ENCODE measurements around the gene IFI27L1. TPM values are rescaled to one million over a fixed set of nuclear protein-coding genes. Genes with fewer than 3 reads are reported as not detected.

The IFI27L1 gene
- total RNA-seq, 5 donors from 2014 or later (not counting 1 experiment from before 2014, with no cell fraction given): 7.1 to 10.4 (median 10.0) TPM

GRCh38 chr14:94142836-94143235 is 61.7 kb downstream of the IFI27L1 start:
- ChIA-PET CTCF (interaction anchor here (0.7 to 2.9 kb wide), 7 partner anchors 10 to 1048 kb away, joined by 3 to 9 read pairs (median 6); no protein-coding TSS in a partner anchor), POLR2A (interaction anchor here in 1 of 2 donors (0.6 kb wide), 1 partner anchor 114 kb away, joined by 3 read pairs; no protein-coding TSS in a partner anchor)
- H3K27me3 Mint-ChIP-seq: peaks cover 3 to 5% of the 10 kb centered on the region in 2 donors
- no peak for ATAC-seq (replicated peaks in 1 of 4)
- no peak overlapping the region for H3K27ac Mint-ChIP-seq
- H3K4me1 ChIP-seq (ENCODE audit: control insufficient read depth in 1 of 2, extremely low read depth in 1 of 2, insufficient read depth in 2 of 2, low read length in 2 of 2): peaks cover 0 to 5% of the 10 kb centered on the region in 2 experiments
- no peaks in the 10 kb centered on the region for H3K36me3 ChIP-seq (ENCODE audit: control insufficient read depth in 2 of 2, extremely low read depth in 1 of 2, insufficient read depth in 1 of 2, low read length in 1 of 2)
- DNase-seq: no peak
- H3K9me3 ChIP-seq: no peaks in the 10 kb centered on the region
- H3K27me3 ChIP-seq (replicated peaks in 1 of 2; ENCODE audit: control insufficient read depth in 2 of 2, extremely low read depth in 1 of 2, insufficient read depth in 2 of 2, low read length in 1 of 2): peaks cover 0 to 13% of the 10 kb centered on the region in 2 experiments
- no peak overlapping the region for H3K4me3 ChIP-seq (ENCODE audit: control insufficient read depth in 1 of 2, extremely low read depth in 1 of 2, low read length in 1 of 2)
- H3K4me3 Mint-ChIP-seq: no peak overlapping the region
- H3K27ac ChIP-seq (ENCODE audit: low read length): no peak overlapping the region
- no peaks in the 10 kb centered on the region for H3K36me3 Mint-ChIP-seq
- no CpG with 5 or more reads among the region's 1 CpG for WGBS (ENCODE audit: insufficient coverage)
- H3K4me1 Mint-ChIP-seq: peaks cover 8 to 21% (median 19%) of the 10 kb centered on the region in 3 donors
- H3K9me3 Mint-ChIP-seq: no peaks in the 10 kb centered on the region

- no peak for DNase-seq
Observed at GRCh38 chr14:94143239-94143638, 62.1 kb downstream of the IFI27L1 start.

GRCh38 chr14:94143711-94144110 is 62.6 kb downstream of the IFI27L1 start:
- Histone ChIP-seq H3K36me3 (ENCODE audit: control insufficient read depth in 2 of 2, extremely low read depth in 1 of 2, insufficient read depth in 1 of 2, low read length in 1 of 2) (no peaks in the 10 kb centered on the region), H3K4me3 (ENCODE audit: control insufficient read depth in 1 of 2, extremely low read depth in 1 of 2, low read length in 1 of 2) (no peak overlapping the region), H3K4me1 (ENCODE audit: control insufficient read depth in 1 of 2, extremely low read depth in 1 of 2, insufficient read depth in 2 of 2, low read length in 2 of 2) (peaks cover 0 to 5% of the 10 kb centered on the region in 2 experiments), H3K27me3 (replicated peaks in 1 of 2; ENCODE audit: control insufficient read depth in 2 of 2, extremely low read depth in 1 of 2, insufficient read depth in 2 of 2, low read length in 1 of 2) (peaks cover 0 to 8% of the 10 kb centered on the region in 2 experiments), H3K27ac (ENCODE audit: low read length) (no peak overlapping the region), H3K9me3 (no peaks in the 10 kb centered on the region)
- H3K4me1 Mint-ChIP-seq: peaks cover 8 to 21% (median 19%) of the 10 kb centered on the region in 3 donors
- POLR2A ChIA-PET: no interaction called here
- CTCF ChIA-PET: no interaction called here
- H3K27ac Mint-ChIP-seq: no peak overlapping the region
- no peaks in the 10 kb centered on the region for H3K36me3 Mint-ChIP-seq
- ATAC-seq (replicated peaks in 1 of 4) (no peak), DNase-seq (no peak)
- WGBS (ENCODE audit: insufficient coverage): 100% methylated on average over 1 of the region's 4 CpGs
- H3K4me3 Mint-ChIP-seq: no peak overlapping the region
- peaks cover 3 to 5% of the 10 kb centered on the region in 2 donors for H3K27me3 Mint-ChIP-seq
- H3K9me3 Mint-ChIP-seq: no peaks in the 10 kb centered on the region

More at GRCh38 chr14:94143239-94143638, 62.1 kb downstream of the IFI27L1 start:
- CTCF ChIA-PET: interaction anchor here (0.7 to 2.9 kb wide), 5 partner anchors 11 to 1047 kb away, joined by 3 to 9 read pairs (median 6); no protein-coding TSS in a partner anchor
- Mint-ChIP-seq H3K36me3 (no peaks in the 10 kb centered on the region), H3K9me3 (no peaks in the 10 kb centered on the region), H3K4me1 (peaks cover 8 to 21% (median 19%) of the 10 kb centered on the region in 3 donors), H3K4me3 (no peak overlapping the region), H3K27ac (no peak overlapping the region), H3K27me3 (peaks cover 3 to 5% of the 10 kb centered on the region in 2 donors)
- H3K4me1 ChIP-seq (ENCODE audit: control insufficient read depth in 1 of 2, extremely low read depth in 1 of 2, insufficient read depth in 2 of 2, low read length in 2 of 2): peaks cover 0 to 5% of the 10 kb centered on the region in 2 experiments
- H3K27ac ChIP-seq (ENCODE audit: low read length): no peak overlapping the region
- no peaks in the 10 kb centered on the region for H3K36me3 ChIP-seq (ENCODE audit: control insufficient read depth in 2 of 2, extremely low read depth in 1 of 2, insufficient read depth in 1 of 2, low read length in 1 of 2)
- peak in 1 of 4 experiments; percentile 46 for ATAC-seq (replicated peaks in 1 of 4)
- POLR2A ChIA-PET: no interaction called here
- no peaks in the 10 kb centered on the region for H3K9me3 ChIP-seq
- no peak overlapping the region for H3K4me3 ChIP-seq (ENCODE audit: control insufficient read depth in 1 of 2, extremely low read depth in 1 of 2, low read length in 1 of 2)
- WGBS (ENCODE audit: insufficient coverage): 80% methylated on average over 1 of the region's 3 CpGs
- H3K27me3 ChIP-seq (replicated peaks in 1 of 2; ENCODE audit: control insufficient read depth in 2 of 2, extremely low read depth in 1 of 2, insufficient read depth in 2 of 2, low read length in 1 of 2): peaks cover 0 to 11% of the 10 kb centered on the region in 2 experiments

GRCh38 chr14:94144765-94145164 is 63.7 kb downstream of the IFI27L1 start:
- peaks cover 0 to 3% of the 10 kb centered on the region in 2 experiments for H3K27me3 ChIP-seq (replicated peaks in 1 of 2; ENCODE audit: control insufficient read depth in 2 of 2, extremely low read depth in 1 of 2, insufficient read depth in 2 of 2, low read length in 1 of 2)
- POLR2A ChIA-PET: no interaction called here
- Mint-ChIP-seq H3K9me3 (no peaks in the 10 kb centered on the region), H3K36me3 (no peaks in the 10 kb centered on the region), H3K27ac (no peak overlapping the region), H3K4me3 (no peak overlapping the region), H3K4me1 (peaks cover 8 to 21% (median 19%) of the 10 kb centered on the region in 3 donors), H3K27me3 (no peaks in the 10 kb centered on the region)
- no peaks in the 10 kb centered on the region for H3K36me3 ChIP-seq (ENCODE audit: control insufficient read depth in 2 of 2, extremely low read depth in 1 of 2, insufficient read depth in 1 of 2, low read length in 1 of 2)
- no peak overlapping the region for H3K27ac ChIP-seq (ENCODE audit: low read length)
- ATAC-seq (replicated peaks in 1 of 4) (no peak), DNase-seq (no peak)
- H3K4me3 ChIP-seq (ENCODE audit: control insufficient read depth in 1 of 2, extremely low read depth in 1 of 2, low read length in 1 of 2): no peak overlapping the region
- no CpG with 5 or more reads among the region's 1 CpG for WGBS (ENCODE audit: insufficient coverage)
- H3K4me1 ChIP-seq (ENCODE audit: control insufficient read depth in 1 of 2, extremely low read depth in 1 of 2, insufficient read depth in 2 of 2, low read length in 2 of 2): peaks cover 0 to 5% of the 10 kb centered on the region in 2 experiments
- CTCF ChIA-PET: interaction anchor here in 1 of 2 donors (0.7 kb wide), 1 partner anchor 282 kb away, joined by 3 read pairs; no protein-coding TSS in a partner anchor
- H3K9me3 ChIP-seq: no peaks in the 10 kb centered on the region

GRCh38 chr14:94145902-94146527 is 64.9 kb downstream of the IFI27L1 start:
- Histone ChIP-seq H3K4me3 (ENCODE audit: control insufficient read depth in 1 of 2, extremely low read depth in 1 of 2, low read length in 1 of 2) (no peak overlapping the region), H3K27me3 (replicated peaks in 1 of 2; ENCODE audit: control insufficient read depth in 2 of 2, extremely low read depth in 1 of 2, insufficient read depth in 2 of 2, low read length in 1 of 2) (no peaks in the 10 kb centered on the region), H3K36me3 (ENCODE audit: control insufficient read depth in 2 of 2, extremely low read depth in 1 of 2, insufficient read depth in 1 of 2, low read length in 1 of 2) (no peaks in the 10 kb centered on the region), H3K9me3 (no peaks in the 10 kb centered on the region), H3K4me1 (ENCODE audit: control insufficient read depth in 1 of 2, extremely low read depth in 1 of 2, insufficient read depth in 2 of 2, low read length in 2 of 2) (peaks cover 0 to 5% of the 10 kb centered on the region in 2 experiments), H3K27ac (ENCODE audit: low read length) (no peak overlapping the region)
- peak in 2 of 4 experiments; percentile 56 to 60 for ATAC-seq (replicated peaks in 1 of 4)
- no peak overlapping the region for H3K4me3 Mint-ChIP-seq
- peaks cover 1 to 2% of the 10 kb centered on the region in 2 donors for H3K27me3 Mint-ChIP-seq
- ChIA-PET CTCF (interaction anchor here (0.5 to 1.3 kb wide), 3 partner anchors 10 to 109 kb away, joined by 3 to 4 read pairs (median 3); no protein-coding TSS in a partner anchor), POLR2A (interaction anchor here in 1 of 2 donors (0.6 kb wide), 1 partner anchor 16 kb away, joined by 3 read pairs; no protein-coding TSS in a partner anchor)
- no peaks in the 10 kb centered on the region for H3K36me3 Mint-ChIP-seq
- no peak for DNase-seq
- H3K4me1 Mint-ChIP-seq: peaks cover 8 to 21% (median 19%) of the 10 kb centered on the region in 3 donors
- no peaks in the 10 kb centered on the region for H3K9me3 Mint-ChIP-seq
- H3K27ac Mint-ChIP-seq: peak overlapping the region in 1 of 2 donors; percentile 52
- 93% methylated on average over 2 of the region's 6 CpGs for WGBS (ENCODE audit: insufficient coverage)
